GM21526 (cell line): ENCODE measurements around the gene ZDHHC7.
"Not testable (repeated sequence)": the region's sequence is repeated elsewhere in the genome, so short reads cannot be mapped to it uniquely, and the experiment has no call there.

Experiments
- ATAC-seq: cut with Tn5 transposase; IDR thresholded peaks from one replicate; pipeline ENCODE4 v1.9.1; 2021; ENCODE audit warnings: moderate library complexity; ENCODE audit not compliant: unreplicated experiment, low FRiP score

The ZDHHC7 gene

GRCh38 chr16:85010931-85011845 lies at the start of gene ZDHHC7:
Gene ZDHHC7, minus strand, starts transcription at chr16:85011535. Its CDS starts 20,917 bp downstream, at chr16:84990618.
- peak; percentile 85 for ATAC-seq

GRCh38 chr16:85058909-85059308 lies 47.6 kb upstream of the ZDHHC7 start:
- ATAC-seq = no peak

GRCh38 chr16:85057948-85058347 lies 46.6 kb upstream of the ZDHHC7 start:
- ATAC-seq = no peak

- ATAC-seq = no peak
Observed at GRCh38 chr16:85057212-85057889, 46.0 kb upstream of the ZDHHC7 start.

DNA sequence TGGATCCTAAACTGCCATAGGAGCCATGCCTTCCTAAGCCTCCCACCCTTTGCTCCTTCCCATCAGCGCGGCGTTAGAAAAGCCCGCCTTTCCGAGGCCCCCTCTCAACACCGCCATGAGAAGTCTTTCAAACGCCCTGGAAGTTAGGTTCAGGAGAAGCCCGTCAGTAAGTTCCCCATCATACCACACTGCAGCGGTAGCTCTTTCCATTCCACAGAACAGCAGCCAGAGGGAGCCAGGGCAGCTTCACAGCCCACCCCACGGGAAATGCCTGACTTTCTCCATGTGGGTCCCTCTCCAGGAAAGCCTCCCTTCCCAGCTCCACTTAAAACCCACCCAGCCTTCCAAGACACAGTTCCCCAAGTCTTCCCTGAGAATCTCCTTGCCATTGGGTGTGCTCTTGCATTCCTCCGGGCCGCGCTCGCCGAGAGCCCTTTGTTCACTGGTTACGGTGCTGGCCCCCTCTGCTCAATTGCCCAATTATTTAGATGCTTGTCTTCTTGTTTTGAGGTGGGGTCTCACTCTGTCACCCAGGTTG lies 44.9 kb upstream of the ZDHHC7 start:
- ATAC-seq = no peak

DNA sequence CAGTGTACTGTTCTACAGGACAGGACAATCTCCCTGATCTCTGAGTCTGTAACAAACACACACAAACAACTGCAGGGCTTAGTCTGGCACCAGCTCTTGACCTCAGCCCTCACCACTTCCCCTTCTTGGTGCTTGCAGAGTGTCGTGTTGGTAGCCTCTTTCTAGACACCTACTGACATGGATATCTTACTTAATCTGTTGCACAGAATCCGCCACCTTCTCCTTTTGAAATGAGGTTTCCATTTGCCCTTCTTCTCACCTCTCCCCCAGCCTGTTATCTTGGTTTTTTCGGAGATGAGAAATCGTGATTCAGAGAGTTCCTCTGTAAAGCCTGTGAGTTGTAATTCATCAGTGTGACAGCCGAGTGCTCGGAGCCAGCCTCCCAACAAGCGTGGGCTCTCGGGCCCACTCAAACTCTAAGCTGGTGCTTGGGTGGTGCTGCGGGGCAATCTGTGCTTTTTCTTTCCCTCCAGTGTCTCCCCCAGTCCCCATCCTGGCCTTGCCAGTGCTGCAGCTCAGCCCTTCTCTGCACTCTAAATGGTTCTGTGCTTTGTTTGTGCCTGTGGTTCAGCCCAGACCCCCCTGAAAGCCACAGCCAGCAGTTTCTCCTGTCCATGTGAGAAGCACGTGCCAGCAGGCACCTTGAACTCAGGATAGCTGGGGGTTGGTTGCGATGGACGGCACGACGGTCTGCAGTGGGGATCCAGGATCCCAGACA lies 44.3 kb upstream of the ZDHHC7 start:
- peak; percentile 86 for ATAC-seq

GRCh38 chr16:85054948-85055492 lies 43.7 kb upstream of the ZDHHC7 start:
- ATAC-seq = no peak

DNA sequence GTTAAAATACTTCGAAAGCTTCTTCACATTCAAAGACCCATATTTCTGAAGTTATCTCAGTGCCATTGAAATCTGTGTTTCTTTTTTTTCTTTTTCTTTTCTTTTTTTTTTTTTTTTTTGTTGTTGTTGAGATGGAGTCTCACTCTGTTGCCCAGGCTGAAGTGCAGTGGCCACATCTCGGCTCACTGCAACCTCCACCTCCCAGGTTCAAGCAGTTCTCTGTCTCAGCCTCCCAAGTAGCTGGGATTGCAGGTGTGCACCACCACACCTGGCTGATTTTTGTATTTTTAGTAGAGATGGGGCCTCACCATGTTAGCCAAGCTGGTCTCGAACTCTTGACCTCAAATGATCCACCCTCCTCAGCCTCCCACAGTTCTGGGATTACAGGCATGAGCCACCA lies 43.0 kb upstream of the ZDHHC7 start:
- not testable (repeated sequence) for ATAC-seq

- no peak for ATAC-seq
Observed at GRCh38 chr16:85052536-85052935, 41.2 kb upstream of the ZDHHC7 start.

DNA sequence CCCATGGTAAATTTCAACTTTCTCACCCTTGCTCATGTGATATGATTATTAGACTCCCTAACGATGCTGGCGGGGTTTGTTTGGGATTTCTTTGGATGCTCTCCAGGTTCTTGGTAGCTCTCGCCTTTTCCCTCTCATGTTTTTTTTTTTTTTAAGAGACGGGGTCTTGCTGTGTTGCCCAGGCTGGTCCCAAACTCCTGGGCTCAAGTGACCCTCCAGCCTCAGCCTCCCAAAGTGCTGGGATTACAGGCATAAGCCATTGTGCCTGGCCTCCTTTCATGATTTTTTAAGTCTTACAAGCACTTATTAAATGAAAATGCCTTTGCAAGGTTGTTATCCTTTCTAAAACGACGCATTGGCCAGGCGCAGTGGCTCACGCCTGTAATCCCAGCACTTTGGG lies 40.3 kb upstream of the ZDHHC7 start:
- ATAC-seq = no peak

- ATAC-seq = no peak
Observed at GRCh38 chr16:85051067-85051581, 39.8 kb upstream of the ZDHHC7 start.

- no peak for ATAC-seq
Observed at GRCh38 chr16:85049706-85050305, 38.5 kb upstream of the ZDHHC7 start.

- no peak for ATAC-seq
Observed at GRCh38 chr16:85048921-85049562, 37.7 kb upstream of the ZDHHC7 start.

DNA sequence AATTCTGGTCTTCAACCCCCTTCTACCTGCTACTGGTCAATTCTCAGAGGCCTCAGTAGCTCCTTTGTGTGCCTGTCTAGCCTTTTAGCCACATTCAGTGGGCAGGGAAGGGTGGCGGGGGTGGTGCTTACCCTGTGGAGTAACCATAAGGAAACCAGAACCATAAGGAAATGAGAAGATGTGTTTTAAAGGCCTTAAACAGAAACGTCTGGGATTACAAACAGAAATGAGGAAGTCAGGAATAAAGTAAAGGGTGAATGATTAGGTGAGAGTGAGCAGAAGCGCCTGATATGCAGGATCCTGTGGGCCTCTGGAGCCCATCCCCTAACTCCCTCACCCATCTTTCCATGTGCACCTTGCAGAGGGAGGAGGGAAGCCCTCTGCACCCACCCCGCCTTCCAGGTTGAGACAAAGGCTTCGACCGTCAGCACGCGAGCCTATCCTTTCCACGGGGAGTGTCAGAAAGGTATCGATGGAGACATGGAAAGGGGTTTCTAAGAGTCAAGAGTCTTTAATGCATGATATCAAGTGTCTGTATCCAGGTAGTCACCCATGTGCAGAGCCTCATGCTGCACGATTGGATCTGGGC lies 36.6 kb upstream of the ZDHHC7 start:
- ATAC-seq = no peak

- ATAC-seq = no peak
Observed at GRCh38 chr16:85046931-85047866, 35.9 kb upstream of the ZDHHC7 start.

DNA sequence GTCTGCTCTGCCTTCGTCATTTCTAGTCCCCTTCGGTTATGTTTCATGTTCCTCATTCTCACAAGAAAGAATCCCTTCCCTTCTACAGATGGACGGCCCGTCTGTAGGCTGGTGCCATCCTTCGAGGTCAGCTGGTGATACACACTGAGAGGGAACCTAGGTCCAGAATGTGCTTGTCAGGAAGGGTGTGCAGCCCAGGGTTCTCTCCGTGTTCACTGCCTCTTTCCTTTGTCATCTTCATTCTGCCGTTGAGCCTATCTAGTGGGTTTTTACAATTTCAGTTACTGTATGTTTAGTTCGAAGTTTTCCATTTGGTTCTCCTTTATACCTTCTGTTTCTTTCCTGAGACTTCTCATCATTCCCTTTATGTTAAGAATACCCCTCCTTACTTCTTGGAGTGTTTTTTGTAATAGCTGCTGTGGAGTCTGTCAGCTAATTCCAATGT lies 35.2 kb upstream of the ZDHHC7 start:
- ATAC-seq = no peak

DNA sequence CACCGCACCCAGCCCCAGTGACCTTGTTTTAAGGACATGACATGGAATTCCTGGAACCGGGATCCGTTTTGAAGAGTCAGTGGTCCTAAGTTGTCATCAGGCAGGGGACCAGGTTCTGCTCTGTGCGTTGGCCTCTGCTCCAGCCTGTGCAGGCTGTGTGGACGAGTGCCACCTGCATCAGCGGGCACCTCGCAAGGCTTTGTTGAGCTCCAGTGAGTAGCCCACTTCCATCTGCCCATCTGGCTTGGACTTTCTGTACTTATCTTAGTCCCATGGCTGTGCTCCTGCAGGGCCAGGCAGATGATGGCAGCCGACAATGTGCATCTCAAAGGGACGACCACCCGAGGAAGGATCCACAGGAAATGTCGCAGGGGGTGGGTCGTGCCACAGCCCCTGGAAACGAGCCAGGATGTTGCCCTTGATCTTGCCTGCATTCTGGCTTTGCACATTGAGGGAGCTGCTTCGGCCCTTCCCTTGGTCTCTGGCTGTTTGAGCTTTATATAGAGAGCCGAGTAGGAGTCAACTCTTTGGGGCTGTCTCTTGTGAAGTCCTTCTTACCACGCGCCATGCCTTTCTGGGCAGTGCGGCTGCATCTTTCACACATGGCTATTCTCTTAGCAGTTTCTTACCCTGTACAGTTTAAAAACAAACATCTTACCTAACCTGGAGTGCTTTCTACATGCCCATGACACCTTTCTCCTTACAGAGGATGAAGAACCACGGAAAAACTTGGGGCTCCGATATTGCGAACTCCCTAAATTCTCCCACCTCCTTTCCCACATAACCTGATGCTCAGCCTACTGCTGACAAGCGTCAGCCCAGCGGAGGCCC lies 34.5 kb upstream of the ZDHHC7 start:
- ATAC-seq = no peak
